Activated naive CD4-positive, alpha-beta T cell treated with anti-CD3 and anti-CD28 coated beads, Interleukin-2, amount 50 U/mL, for 72 hours (primary cell): Measurements from ENCODE around the gene BPIFB2. TPM values are rescaled to one million over a fixed set of nuclear protein-coding genes. Genes with fewer than 3 reads are reported as not detected.
"Not testable (repeated sequence)": the region's sequence is repeated elsewhere in the genome, so short reads cannot be mapped to it uniquely, and the experiment has no call there.

Source experiments
- ATAC-seq, 2 donors: fragments of 150-1000 bp; cut with Tn5 transposase; 2 replicates each; pipeline ENCODE4 v1.10.0; 2021; ENCODE audit warnings: mild to moderate bottlenecking in 2 of 2, moderate library complexity in 2 of 2
- DNase-seq, 2 donors: peaks; one replicate each; pipeline ENCODE4 v3.0.0; 2021 to 2022; ENCODE audit warnings: low spot score in 2 of 2
- H3K27ac Mint-ChIP-seq, 2 donors: one replicate each; pipeline ENCODE4 v1.8.0; 2022; ENCODE audit warnings: mild to moderate bottlenecking in 2 of 2, mixed read lengths in 2 of 2
- H3K36me3 Mint-ChIP-seq, 2 donors: one replicate each; pipeline ENCODE4 v1.8.0; 2022; ENCODE audit warnings: mixed read lengths in 2 of 2
- H3K9me3 Mint-ChIP-seq, 2 donors: one replicate each; pipeline ENCODE4 v1.8.0; 2022; ENCODE audit warnings: mixed read lengths in 2 of 2
- total RNA-seq, 2 donors: library from RNA; stranded (reverse); gene quantifications; one replicate each; pipeline ENCODE4 v1.2.3, GENCODE V29; 2022

Gene BPIFB2
- total RNA-seq, 2 donors from 2014 or later: not detected

DNA sequence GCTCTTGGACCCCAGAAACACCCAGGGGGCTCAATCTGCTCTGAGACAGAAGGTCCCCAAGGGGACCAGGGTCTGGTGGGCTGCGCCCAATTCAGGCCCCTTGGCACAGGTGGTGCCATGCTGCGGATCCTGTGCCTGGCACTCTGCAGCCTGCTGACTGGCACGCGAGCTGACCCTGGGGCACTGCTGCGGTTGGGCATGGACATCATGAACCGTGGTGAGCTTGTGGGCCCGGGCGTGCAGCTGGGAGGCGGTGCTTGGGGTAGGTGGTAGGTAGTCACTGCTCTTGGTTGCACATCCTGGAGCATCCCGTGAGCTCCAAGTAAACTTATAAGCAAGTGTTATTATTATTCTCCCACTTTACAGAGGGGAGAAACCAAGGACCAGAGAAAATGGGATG is 24.0 kb downstream of the BPIFB2 start, which contains the start of gene BPIFB6:
TSS of gene BPIFB6 (plus strand) at position 118 of the 400 bp plus-strand sequence. CDS start at position 118, 0 bp downstream.
- peak within 1 kb of the TSS in 1 of 2 donors; percentile 30 for H3K27ac Mint-ChIP-seq
- DNase-seq: no peak
- no peak for ATAC-seq
- no peaks in the 10 kb centered on the region for H3K36me3 Mint-ChIP-seq
- peaks cover 4 to 5% of the 10 kb centered on the region in 2 donors for H3K9me3 Mint-ChIP-seq

DNA sequence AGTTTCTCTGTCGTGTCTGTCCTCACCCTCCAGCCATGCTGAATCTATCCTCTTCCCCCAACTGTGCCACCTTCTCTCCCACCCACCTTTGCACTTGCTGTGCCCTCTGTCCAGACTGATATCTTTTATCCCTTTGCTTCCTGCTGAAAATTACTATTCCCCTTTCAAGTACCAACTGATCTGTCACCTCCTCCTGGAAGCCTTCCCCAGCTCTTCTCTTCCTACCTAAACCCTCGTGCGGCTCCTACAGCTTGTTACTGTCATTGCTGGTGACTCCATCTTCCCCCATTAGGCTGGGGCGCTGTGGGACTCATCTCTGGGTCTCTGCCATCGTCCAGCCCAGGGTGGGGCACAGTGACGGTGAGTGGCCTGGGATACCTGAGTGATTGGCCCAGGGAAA is 25.1 kb downstream of the BPIFB2 start:
- ATAC-seq (no peak), DNase-seq (no peak)
- Mint-ChIP-seq H3K36me3 (no peaks in the 10 kb centered on the region), H3K27ac (peak overlapping the region in 1 of 2 donors; percentile 30), H3K9me3 (peaks cover 4 to 5% of the 10 kb centered on the region in 2 donors)

DNA sequence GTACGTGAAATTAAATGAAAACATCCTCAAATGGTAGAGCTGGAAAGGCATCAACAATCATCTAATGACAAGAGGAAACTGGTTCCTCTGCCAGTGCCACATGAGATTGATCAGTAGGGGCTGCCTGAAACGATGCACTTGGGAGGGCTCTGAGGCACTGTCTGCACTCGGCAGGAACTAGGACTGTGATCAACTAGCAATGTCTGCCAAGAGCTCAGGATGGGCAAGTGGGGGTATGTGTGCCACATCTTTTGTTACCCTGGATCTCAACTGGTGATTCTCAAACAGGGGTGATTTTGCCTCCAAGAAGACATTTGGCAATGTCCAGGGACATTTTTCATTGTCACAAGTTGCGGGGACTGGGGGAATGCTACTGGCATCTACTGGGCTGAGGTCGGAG is 25.9 kb downstream of the BPIFB2 start:
- no peak for ATAC-seq

DNA sequence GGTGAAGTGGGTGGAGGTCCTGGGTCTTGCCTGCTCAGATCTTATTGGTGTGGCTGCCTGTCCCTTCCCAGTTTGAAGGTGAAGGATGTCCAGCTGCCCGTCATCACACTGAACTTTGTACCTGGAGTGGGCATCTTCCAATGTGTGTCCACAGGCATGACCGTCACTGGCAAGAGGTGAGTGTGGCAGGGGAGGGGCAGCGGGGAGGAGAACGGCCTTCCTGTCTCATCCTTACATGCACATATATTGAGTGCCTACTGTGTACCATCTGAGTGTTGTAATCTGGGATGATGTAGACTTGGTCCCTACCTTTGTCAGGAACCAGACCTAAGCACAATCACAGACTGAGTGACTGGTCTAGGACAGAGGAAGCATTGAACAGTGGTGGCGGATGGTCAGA is 26.6 kb downstream of the BPIFB2 start:
- Mint-ChIP-seq H3K27ac (no peak overlapping the region), H3K36me3 (no peaks in the 10 kb centered on the region), H3K9me3 (peaks cover 4 to 14% of the 10 kb centered on the region in 2 donors)
- ATAC-seq (no peak), DNase-seq (no peak)

More for the DNA sequence above, 25.9 kb downstream of the BPIFB2 start:
- no peak overlapping the region for H3K27ac Mint-ChIP-seq
- DNase-seq: no peak
- no peaks in the 10 kb centered on the region for H3K36me3 Mint-ChIP-seq
- peaks cover 4 to 11% of the 10 kb centered on the region in 2 donors for H3K9me3 Mint-ChIP-seq

DNA sequence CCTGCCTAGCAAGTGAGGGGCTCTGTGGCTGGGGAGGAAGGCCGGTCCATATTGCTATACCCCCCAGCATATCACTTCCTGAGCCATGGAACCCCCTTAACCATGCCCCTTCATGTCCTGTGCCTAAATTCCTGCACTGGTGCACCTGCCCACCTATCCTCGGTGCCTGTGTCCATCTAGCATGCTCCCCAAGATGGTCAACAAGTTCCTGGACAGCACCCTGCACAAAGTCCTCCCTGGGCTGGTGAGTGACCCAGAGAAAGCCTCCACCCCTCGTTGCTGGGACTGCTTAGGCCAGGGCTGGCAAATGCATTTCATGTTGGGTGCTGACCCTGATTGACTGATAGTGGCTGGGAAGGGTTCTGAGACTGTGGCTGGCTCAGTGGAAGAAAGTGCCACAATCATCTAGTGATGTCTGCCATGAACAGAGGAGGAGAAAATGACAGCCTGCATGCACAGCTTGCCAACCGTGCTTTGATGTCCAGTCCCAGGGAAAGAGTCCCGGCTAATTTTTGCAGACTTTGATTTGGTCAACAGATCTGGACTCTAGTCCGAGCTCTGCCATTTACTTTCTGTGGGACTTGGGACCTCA is 27.5 kb downstream of the BPIFB2 start:
- no peaks in the 10 kb centered on the region for H3K36me3 Mint-ChIP-seq
- no peak for DNase-seq

DNA sequence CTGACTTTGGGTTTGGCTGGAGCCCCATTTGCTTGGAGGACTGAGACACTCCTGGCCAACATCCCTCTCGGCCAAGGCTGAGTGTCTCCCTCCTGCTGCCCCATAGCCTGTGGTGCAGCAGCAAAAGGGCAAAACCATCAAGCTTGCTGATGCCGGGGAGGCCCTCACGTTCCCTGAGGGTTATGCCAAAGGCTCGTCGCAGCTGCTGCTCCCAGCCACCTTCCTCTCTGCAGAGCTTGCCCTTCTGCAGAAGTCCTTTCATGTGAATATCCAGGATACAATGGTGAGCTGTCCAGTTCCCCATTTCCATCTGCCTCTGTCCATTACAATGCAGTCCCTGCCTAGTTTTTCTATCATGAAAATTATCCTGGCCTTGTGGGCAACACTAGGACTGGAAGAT is 30.0 kb downstream of the BPIFB2 start:
- ATAC-seq: no peak
- H3K27ac Mint-ChIP-seq: no peak overlapping the region
- DNase-seq: no peak
- H3K36me3 Mint-ChIP-seq: no peaks in the 10 kb centered on the region
- H3K9me3 Mint-ChIP-seq: peaks cover 4 to 14% of the 10 kb centered on the region in 2 donors

More for the DNA sequence above, 27.5 kb downstream of the BPIFB2 start:
- H3K9me3 Mint-ChIP-seq: peaks cover 4 to 14% of the 10 kb centered on the region in 2 donors
- ATAC-seq: no peak
- H3K27ac Mint-ChIP-seq: no peak overlapping the region

DNA sequence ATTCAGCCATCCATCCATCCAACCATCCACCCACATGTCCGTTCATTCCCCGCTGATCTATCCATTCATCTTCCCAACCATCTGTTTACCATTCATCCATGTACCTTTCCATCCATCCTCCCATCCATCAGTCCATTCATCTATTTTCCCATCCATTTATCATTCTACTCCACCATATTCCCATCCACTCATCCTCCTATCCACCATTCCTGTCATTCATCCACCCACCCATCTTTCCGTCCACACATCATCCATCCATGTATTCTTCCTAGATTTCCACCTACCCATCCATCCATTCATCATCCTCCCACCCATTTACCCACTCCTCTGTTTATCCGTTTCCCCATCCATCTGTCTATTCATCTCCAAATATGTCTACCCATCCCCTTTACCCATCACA is 30.7 kb downstream of the BPIFB2 start:
- no peaks in the 10 kb centered on the region for H3K36me3 Mint-ChIP-seq
- peaks cover 2 to 12% of the 10 kb centered on the region in 2 donors for H3K9me3 Mint-ChIP-seq
- no peak for ATAC-seq
- no peak for DNase-seq
- H3K27ac Mint-ChIP-seq: no peak overlapping the region

DNA sequence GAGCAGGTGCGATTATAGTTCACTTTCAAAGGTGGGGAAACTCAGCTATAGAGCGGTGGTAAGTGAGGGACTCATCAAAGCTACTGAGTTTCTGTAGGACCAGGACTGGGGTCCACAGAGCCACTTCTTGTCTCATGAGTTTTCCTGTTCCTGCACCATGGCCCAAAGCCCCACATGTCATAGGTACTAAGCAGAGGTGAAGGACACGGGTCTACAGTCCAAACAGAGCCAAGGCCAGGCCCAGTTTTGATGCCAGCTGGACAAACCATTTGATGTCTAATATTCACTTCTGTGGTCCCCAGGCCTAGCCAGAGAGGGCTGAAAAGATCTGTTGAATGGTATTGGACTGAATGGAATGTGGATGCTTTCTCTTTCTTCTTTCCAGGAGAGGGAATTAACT is 34.9 kb downstream of the BPIFB2 start:
- no peak for ATAC-seq
- peaks cover 12 to 22% of the 10 kb centered on the region in 2 donors for H3K9me3 Mint-ChIP-seq
- peaks cover 6 to 12% of the 10 kb centered on the region in 2 donors for H3K36me3 Mint-ChIP-seq
- no peak for DNase-seq
- H3K27ac Mint-ChIP-seq: no peak overlapping the region

DNA sequence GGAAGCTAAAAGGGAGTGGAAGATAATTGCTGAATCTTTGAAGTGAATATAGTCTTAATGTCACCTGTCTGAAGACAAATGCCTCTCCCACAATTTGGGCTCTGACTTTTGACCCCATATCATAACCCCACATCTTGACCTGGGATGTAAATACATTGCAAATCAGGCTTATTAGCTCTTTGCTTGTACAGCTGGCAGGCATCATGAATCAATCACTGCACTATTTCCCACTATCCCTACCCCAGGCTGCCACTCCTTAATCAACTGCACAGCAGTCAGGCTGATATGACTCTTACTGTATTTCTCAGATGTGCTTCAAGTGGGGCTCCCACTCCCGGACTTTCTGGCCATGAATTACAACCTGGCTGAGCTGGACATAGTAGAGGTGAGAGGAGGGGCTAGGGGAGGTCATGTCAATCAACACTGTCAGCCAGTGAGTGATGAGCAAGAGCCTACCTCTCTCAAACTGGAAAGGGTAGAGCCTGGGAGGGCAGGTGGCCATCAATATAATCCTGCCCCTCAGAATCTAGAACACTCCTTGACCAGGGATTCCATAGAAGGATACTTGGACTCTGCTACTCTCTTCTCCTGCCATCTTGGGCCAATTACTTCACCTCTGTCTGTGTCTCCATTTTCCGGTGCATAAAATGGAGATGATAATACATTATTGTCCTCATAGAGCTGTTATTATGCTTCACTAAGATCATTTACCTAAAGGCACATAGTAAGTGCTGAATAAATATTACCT is 35.7 kb downstream of the BPIFB2 start:
- Mint-ChIP-seq H3K9me3 (peaks cover 12 to 17% of the 10 kb centered on the region in 2 donors), H3K36me3 (peaks cover 6 to 12% of the 10 kb centered on the region in 2 donors), H3K27ac (no peak overlapping the region)
- DNase-seq (no peak), ATAC-seq (no peak)

DNA sequence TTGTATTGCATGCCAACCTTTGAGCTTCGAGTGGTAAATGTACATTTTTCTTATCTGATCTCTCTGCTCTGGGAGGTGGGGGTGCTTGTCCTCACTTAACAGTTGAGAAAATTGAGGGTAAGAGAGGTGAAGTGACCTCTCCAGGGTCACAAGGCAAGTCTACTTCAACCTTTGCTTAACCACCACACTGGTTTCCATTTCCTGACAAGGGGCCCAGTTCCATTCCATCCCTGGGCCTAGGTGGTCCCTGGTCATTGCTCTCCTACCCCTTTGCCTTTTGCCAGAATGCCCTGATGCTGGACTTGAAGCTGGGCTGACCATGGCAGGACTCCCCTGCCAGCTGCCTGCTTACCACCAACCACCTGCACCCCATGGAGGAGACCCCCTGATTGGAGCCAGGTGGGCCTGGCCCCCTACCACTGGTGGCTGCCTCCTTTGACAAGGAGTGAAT is 36.3 kb downstream of the BPIFB2 start:
- DNase-seq: no peak
- H3K9me3 Mint-ChIP-seq: peaks cover 12% of the 10 kb centered on the region in 2 donors
- ATAC-seq: no peak
- H3K36me3 Mint-ChIP-seq: peaks cover 6 to 12% of the 10 kb centered on the region in 2 donors
- H3K27ac Mint-ChIP-seq: no peak overlapping the region

DNA sequence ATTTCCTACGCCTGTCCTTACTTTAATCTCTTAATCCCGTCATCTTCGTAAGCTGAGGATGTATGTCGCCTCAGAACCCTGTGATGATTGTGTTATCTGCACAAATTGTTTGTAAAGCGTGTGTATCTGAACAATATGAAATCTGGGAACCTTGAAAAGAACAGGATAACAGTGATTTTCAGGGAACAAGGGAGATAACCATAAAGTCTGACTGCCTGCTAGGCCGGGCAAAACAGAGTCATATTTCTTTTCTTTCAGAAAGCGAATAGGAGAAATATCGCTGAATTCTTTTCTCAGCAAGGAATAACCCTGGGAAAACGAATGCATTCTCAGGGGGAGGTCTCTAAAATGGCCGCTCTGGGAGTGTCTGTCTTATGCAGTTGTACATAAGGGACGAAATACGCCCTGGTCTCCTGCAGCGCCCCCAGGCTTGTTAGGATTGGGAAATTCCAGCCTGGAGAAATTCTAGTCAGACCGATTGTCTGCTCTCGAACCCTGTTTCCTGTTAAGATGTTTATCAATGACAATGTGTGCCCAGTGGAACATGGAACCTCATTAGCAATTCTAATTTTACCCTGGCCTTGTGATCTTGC is 37.7 kb downstream of the BPIFB2 start:
- ATAC-seq, DNase-seq, H3K27ac Mint-ChIP-seq: not testable (repeated sequence)
- Mint-ChIP-seq H3K36me3 (peaks cover 6 to 12% of the 10 kb centered on the region in 2 donors), H3K9me3 (peaks cover 12% of the 10 kb centered on the region in 2 donors)

DNA sequence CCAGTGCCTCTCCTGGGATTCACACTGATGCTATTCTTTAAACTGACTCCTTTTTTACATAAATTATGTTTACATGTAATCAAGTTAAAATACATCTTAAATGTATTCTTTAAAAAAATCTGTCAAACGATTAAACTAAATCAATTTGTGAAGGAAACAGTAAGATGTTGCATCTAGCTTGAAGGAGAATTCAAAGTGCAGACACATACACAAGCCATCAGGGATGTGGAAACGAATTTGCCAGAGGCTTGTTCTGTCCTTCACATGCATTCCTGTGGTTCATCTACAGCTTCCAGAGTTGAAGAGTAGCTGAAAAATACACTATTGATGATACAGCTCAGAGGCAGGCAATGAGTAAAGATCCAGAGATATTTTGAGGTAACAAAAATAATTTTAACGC is 38.9 kb downstream of the BPIFB2 start:
- DNase-seq: no peak
- ATAC-seq: no peak
- Mint-ChIP-seq H3K36me3 (peaks cover 6 to 12% of the 10 kb centered on the region in 2 donors), H3K27ac (no peak overlapping the region), H3K9me3 (peaks cover 12% of the 10 kb centered on the region in 2 donors)

DNA sequence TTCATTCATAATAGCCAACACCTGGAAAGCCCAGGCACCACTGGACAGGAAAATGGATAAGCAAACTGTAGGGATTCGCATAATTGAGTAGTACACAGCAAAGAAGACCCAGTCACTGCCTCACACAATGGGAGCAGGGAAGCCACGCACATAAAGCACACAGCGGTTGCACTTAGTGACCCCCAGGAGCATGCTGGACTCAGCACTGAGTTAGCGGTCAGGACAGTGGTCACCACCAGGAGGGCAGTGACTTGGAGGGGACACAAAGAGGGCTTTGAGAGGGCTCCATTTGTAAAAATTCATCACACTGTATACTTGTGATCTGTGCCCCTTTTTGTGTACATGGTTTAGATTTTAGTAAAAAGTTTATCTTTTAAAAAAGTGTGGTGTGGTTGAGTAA is 43.8 kb downstream of the BPIFB2 start:
- DNase-seq (no peak), ATAC-seq (no peak)
- Mint-ChIP-seq H3K9me3 (no peaks in the 10 kb centered on the region), H3K27ac (no peak overlapping the region), H3K36me3 (no peaks in the 10 kb centered on the region)

DNA sequence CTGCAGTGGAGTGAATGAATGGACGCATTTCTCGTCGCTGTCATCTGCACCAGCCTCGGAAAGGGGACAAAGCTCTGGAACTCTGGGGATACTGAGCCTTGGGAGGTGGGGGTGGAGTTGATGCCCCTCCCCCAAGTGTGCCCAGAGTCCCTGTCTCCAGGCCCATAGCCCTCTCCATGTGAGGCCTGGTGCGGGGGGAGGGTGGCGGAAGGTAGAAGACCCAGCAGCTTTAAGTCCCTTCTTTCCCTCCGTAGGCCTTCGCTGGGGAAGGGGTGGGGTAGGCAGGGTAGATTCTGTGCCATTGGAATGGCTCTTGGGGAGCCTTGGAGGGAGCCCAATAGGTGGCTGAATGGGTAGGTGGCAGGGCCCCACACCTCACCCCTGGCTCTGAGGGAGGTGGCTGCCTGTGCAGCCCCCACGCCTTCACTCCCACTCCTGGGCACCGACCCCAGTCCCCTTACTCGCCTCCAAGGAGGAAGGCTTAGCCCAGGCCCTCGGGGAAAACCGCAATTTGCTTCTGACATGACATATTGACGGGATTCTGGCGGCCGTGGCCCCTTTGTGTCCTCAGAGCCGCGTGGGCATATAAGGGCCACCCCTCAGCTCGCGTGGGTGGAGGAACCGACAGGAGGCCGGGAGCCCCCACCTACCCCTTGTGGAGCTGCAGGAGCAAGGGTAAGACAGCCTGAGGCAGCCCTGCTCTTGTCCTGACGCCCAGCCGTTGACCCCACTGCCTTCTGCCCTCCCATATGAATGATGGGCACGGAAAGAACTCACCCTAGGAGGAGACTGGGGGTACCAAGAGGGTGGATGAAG is 46.0 kb downstream of the BPIFB2 start, which contains the start of gene BPIFB3:
TSS of gene BPIFB3 (plus strand) at position 613 of the 816 bp plus-strand sequence. CDS start 1,533 bp downstream, outside the sequence.
- ATAC-seq (no peak), DNase-seq (no peak)
- Mint-ChIP-seq H3K27ac (peak within 1 kb of the TSS in 1 of 2 donors; percentile 37), H3K9me3 (no peaks in the 10 kb centered on the region), H3K36me3 (no peaks in the 10 kb centered on the region)

DNA sequence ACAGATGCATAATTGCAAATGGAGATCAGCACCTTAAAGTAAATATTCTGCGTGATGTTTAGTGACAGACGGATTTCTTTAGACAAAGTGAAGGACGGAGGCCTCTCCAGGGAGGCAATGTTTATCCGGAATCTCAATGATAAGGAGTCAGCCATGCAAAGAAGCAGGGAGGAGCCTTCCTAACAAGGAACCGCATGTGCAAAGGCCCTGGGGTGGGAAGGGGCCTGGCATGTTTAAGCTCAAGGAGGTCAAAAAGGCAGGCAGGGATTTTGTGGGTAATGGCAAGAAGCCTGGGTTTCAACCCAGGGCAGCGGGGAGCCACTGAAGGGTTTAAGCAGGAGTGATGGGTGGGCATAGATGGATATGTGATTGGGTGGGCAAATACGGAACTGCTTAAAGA is 46.9 kb downstream of the BPIFB2 start:
- no peaks in the 10 kb centered on the region for H3K9me3 Mint-ChIP-seq
- H3K27ac Mint-ChIP-seq: peak overlapping the region in 1 of 2 donors; percentile 37
- no peaks in the 10 kb centered on the region for H3K36me3 Mint-ChIP-seq
- no peak for DNase-seq
- ATAC-seq: no peak

DNA sequence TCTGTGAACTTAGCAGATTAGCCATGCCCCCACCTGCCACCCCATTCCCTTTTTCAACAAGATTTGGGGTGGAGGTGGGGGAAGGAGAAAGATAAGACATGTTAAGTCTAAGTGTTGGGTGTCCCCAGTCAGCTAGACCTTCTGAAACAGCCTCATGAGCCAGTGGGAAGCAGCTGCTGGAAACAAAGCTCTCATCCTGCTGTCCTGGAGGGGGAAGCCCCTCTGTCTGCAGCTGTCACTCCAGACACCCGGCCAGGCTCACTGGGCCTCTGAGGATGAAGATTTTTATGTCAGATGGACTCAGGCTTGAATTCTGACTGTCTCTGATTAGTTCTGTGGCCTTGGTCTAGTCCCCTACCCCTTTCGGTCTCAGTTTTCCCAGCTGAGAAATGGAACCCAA is 47.3 kb downstream of the BPIFB2 start:
- DNase-seq (no peak), ATAC-seq (no peak)
- Mint-ChIP-seq H3K27ac (no peak overlapping the region), H3K36me3 (no peaks in the 10 kb centered on the region), H3K9me3 (no peaks in the 10 kb centered on the region)
